Activated T-helper 17 cell treated with anti-CD3 and anti-CD28 coated beads, Interleukin-2, amount 50 U/mL, for 72 hours (primary cell): Measurements from ENCODE around the gene CPZ. TPM values are rescaled to one million over a fixed set of nuclear protein-coding genes. Genes with fewer than 3 reads are reported as not detected.
"Not testable (repeated sequence)": the region's sequence is repeated elsewhere in the genome, so short reads cannot be mapped to it uniquely, and the experiment has no call there.

ENCODE experiments used
- ATAC-seq: fragments of 150-1000 bp; cut with Tn5 transposase; replicated peaks from 2 replicates; pipeline ENCODE4 v1.10.0; 2021; ENCODE audit warnings: mild to moderate bottlenecking, moderate library complexity
- H3K27ac Mint-ChIP-seq: one replicate; pipeline ENCODE4 v1.8.0; 2022; ENCODE audit warnings: mixed read lengths
- H3K27me3 Mint-ChIP-seq: one replicate; pipeline ENCODE4 v1.8.0; 2022; ENCODE audit warnings: mixed read lengths
- H3K36me3 Mint-ChIP-seq: one replicate; pipeline ENCODE4 v1.8.0; 2022; ENCODE audit warnings: low read depth, mild to moderate bottlenecking, mixed read lengths
- H3K4me1 Mint-ChIP-seq: one replicate; pipeline ENCODE4 v1.8.0; 2022; ENCODE audit warnings: mixed read lengths
- H3K4me3 Mint-ChIP-seq: one replicate; pipeline ENCODE4 v1.8.0; 2022; ENCODE audit warnings: mild to moderate bottlenecking, mixed read lengths
- H3K9me3 Mint-ChIP-seq: one replicate; pipeline ENCODE4 v1.8.0; 2022; ENCODE audit warnings: mixed read lengths
- total RNA-seq, 2 donors: library from RNA; stranded (reverse); gene quantifications; one replicate each; pipeline ENCODE4 v1.2.3, GENCODE V29; 2022

CPZ gene
- total RNA-seq, 2 donors from 2014 or later: not detected

DNA sequence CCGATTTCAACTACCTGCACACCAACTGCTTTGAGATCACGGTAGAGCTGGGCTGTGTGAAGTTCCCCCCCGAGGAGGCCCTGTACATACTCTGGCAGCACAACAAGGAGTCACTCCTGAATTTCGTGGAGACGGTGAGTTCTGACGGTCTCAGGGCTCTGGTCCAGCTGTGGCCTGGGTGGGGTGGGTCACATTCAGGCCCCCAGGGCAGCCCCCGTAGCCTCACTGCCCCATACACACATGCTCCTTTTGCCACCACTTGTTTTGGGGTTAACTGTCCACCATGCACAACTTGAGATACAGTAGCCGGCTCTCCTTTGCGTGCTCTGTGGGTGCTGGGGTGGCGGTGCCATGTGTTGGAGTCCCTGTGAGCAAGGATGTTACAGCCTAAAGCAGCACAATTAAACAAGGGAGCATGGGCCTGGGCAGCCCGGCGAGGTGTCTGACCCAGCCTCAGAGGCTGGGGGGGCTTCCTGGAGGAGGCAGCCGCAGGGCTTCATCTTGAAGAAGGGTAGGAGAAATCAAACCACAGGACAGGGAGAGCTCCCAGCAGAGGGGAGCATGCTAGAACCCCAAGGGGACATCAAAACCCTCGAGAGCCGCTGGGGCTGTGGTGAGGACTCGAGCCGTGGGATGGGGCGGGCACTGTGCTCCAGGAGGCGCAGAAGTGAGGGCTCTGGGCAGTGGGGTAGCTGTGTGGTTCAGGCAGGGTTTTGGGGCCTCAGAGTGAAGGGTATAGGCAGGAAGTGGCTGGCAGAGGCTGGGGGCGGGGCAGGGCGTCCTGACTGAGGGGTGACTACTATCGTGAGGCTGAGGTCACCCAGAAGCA lies 22.0 kb downstream of the CPZ start:
- Mint-ChIP-seq H3K4me1 (no peaks in the 10 kb centered on the region), H3K4me3 (no peak overlapping the region), H3K36me3 (no peaks in the 10 kb centered on the region), H3K27ac (no peak overlapping the region), H3K27me3 (peaks cover 6% of the 10 kb centered on the region), H3K9me3 (no peaks in the 10 kb centered on the region)
- no peak for ATAC-seq

- Mint-ChIP-seq H3K9me3 (no peaks in the 10 kb centered on the region), H3K27me3 (peaks cover 6% of the 10 kb centered on the region), H3K4me3 (no peak overlapping the region), H3K27ac (no peak overlapping the region), H3K36me3 (no peaks in the 10 kb centered on the region), H3K4me1 (no peaks in the 10 kb centered on the region)
- ATAC-seq: no peak
Observed at GRCh38 chr4:8615366-8615765, 22.8 kb downstream of the CPZ start.

DNA sequence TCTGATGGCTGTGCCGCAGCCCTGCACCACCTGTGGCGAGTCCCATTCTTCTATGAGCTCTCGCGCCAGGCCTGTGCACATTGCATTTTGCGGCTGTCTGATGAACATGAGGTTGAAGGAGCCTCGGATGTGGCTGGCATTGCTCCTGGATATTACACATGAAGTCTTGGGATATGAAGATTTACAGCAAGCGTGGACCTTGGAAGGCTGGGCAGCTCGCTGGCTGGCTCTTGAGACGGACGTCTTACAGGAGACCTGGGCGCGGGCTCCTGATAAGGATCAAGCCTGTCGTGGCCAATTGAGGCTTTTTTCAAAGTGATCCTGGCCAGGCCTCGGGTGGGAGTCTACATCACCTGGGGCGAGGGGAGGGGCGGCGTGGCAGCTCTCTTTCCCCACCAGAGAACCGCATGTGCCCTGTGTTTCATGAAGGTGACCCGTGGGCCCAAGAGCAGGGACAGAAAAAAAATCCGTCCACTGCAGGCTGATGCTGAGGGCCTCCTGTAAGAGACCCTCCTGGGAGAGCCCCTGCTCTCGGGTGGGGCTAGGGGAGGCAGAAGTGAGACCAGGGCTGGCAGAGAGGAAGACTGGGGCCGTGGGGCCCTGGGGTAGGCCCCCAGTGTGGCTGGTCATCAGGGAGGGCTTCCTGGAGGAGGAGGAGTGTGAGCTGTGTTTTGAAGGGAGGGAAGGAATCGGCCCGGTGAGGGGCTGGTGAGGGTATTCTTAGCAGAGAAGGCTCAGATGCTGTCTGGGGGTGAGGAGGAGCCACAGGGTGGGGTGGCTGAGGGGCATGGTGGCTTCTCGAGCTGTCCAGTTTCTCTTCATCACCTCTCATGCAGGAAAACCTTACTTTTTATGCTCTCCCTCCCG lies 23.6 kb downstream of the CPZ start:
- H3K27ac Mint-ChIP-seq: no peak overlapping the region
- no peaks in the 10 kb centered on the region for H3K4me1 Mint-ChIP-seq
- ATAC-seq: no peak
- no peaks in the 10 kb centered on the region for H3K36me3 Mint-ChIP-seq
- H3K4me3 Mint-ChIP-seq: no peak overlapping the region
- no peaks in the 10 kb centered on the region for H3K9me3 Mint-ChIP-seq
- H3K27me3 Mint-ChIP-seq: peaks cover 3% of the 10 kb centered on the region

DNA sequence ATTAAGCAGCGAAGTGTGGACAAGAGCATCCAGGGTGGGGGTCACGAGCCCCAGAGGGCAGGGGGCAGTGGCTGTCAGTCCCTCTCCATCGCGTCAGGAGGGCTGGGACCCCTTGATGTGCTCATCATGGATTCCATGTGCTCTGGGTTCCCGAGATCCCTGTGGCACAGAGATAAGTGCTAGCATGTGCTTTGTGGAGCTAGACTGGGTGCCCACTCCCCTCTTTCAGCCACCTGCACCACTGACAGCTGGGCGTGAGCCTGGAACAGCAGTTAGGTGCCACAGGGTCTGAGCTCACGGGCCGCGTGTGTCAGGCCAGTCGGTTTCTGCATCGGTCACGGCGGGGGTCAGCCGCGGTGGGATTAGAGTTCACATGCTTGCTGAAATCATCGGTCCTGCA lies 24.3 kb downstream of the CPZ start:
- Mint-ChIP-seq H3K27ac (no peak overlapping the region), H3K9me3 (no peaks in the 10 kb centered on the region), H3K27me3 (peaks cover 1% of the 10 kb centered on the region), H3K4me1 (no peaks in the 10 kb centered on the region), H3K36me3 (no peaks in the 10 kb centered on the region), H3K4me3 (no peak overlapping the region)
- no peak for ATAC-seq

DNA sequence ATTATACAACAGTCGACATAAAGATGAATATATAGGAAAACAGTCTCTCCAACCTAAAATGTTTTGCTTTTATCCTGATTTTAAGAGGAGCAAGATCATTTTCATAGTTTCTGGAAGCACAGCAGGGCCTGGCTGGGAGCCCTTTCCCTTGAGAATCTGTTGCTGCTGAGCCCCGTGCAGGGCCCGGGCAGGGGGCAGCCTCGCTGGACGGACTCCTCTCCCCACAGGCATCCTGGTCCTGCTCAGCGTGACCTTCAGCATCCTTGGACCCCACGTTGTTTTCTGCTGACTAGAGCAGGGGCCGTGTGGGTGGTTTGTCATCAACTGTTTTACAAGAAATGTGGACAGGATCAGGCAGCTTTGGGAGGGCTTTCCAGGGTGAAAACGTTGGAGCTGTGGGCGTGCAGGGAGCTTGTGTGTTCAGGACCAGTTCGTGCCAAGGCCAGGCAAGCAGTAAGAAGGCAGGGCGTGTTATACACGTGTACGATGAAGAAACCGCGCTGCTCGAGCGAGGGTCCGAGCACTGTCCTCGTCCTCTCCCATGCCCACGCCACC lies 25.0 kb downstream of the CPZ start:
- no peak for ATAC-seq
- Mint-ChIP-seq H3K27ac (no peak overlapping the region), H3K4me1 (no peaks in the 10 kb centered on the region), H3K27me3 (no peaks in the 10 kb centered on the region), H3K36me3 (no peaks in the 10 kb centered on the region), H3K4me3 (no peak overlapping the region), H3K9me3 (no peaks in the 10 kb centered on the region)

DNA sequence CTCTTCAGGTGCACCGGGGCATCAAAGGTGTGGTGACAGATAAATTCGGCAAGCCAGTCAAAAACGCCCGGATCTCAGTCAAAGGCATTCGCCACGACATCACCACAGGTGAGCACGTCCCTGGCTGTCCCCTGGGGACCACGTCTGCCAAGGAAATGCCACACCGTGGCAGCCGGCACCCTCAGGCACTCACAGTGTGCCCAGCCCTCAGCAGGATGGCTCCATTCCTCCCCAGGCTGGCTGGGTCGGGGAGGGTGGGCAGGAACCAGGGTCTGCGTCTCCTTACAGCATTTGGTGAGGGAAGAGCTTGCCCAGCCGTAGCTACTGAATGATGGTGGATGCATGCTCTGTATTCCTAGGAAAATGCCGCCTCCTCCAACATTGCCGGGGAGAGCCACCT lies 25.9 kb downstream of the CPZ start:
- H3K4me3 Mint-ChIP-seq: no peak overlapping the region
- no peak overlapping the region for H3K27ac Mint-ChIP-seq
- H3K36me3 Mint-ChIP-seq: no peaks in the 10 kb centered on the region
- H3K27me3 Mint-ChIP-seq: no peaks in the 10 kb centered on the region
- ATAC-seq: no peak
- no peaks in the 10 kb centered on the region for H3K9me3 Mint-ChIP-seq
- no peaks in the 10 kb centered on the region for H3K4me1 Mint-ChIP-seq

- no peak overlapping the region for H3K27ac Mint-ChIP-seq
- H3K9me3 Mint-ChIP-seq: no peaks in the 10 kb centered on the region
- no peak for ATAC-seq
- H3K27me3 Mint-ChIP-seq: no peaks in the 10 kb centered on the region
- no peaks in the 10 kb centered on the region for H3K4me1 Mint-ChIP-seq
- no peak overlapping the region for H3K4me3 Mint-ChIP-seq
- H3K36me3 Mint-ChIP-seq: no peaks in the 10 kb centered on the region
Observed at GRCh38 chr4:8618961-8619720, 26.6 kb downstream of the CPZ start.

DNA sequence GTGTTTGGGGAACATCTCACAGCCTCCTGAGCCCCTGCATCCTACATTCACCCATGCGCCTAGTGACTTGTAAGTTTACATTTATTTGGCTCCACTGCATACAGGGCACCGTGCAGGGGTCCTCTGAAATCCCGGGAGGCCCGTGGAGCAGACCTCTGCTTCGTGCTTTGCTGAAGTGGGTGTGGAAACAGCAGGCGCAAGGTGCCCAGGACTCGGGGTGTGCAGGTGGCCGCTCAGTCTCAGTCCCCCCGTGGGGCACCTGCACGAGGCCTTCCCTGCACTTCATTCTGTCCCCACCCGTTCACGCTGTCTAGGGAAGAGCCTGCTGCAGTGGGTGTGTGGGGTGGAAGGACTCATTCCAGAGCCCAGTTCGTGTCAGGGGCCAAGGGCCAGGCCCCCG lies 28.6 kb downstream of the CPZ start:
- H3K9me3 Mint-ChIP-seq, H3K4me3 Mint-ChIP-seq: not testable (repeated sequence)
- ATAC-seq: peak; percentile 18

GRCh38 chr4:8624601-8625272 lies 32.2 kb downstream of the CPZ start:
- H3K4me1 Mint-ChIP-seq, H3K36me3 Mint-ChIP-seq, H3K4me3 Mint-ChIP-seq, H3K9me3 Mint-ChIP-seq, H3K27me3 Mint-ChIP-seq, H3K27ac Mint-ChIP-seq: not testable (repeated sequence)
- peak; percentile 41 for ATAC-seq

More for the DNA sequence above, 28.6 kb downstream of the CPZ start:
- H3K36me3 Mint-ChIP-seq, H3K27me3 Mint-ChIP-seq, H3K27ac Mint-ChIP-seq, H3K4me1 Mint-ChIP-seq: not testable (repeated sequence)

- H3K27ac Mint-ChIP-seq, H3K4me1 Mint-ChIP-seq, H3K4me3 Mint-ChIP-seq, H3K27me3 Mint-ChIP-seq, H3K36me3 Mint-ChIP-seq, H3K9me3 Mint-ChIP-seq: not testable (repeated sequence)
- ATAC-seq: peak; percentile 29
Observed at GRCh38 chr4:8630240-8630905, 37.8 kb downstream of the CPZ start.

DNA sequence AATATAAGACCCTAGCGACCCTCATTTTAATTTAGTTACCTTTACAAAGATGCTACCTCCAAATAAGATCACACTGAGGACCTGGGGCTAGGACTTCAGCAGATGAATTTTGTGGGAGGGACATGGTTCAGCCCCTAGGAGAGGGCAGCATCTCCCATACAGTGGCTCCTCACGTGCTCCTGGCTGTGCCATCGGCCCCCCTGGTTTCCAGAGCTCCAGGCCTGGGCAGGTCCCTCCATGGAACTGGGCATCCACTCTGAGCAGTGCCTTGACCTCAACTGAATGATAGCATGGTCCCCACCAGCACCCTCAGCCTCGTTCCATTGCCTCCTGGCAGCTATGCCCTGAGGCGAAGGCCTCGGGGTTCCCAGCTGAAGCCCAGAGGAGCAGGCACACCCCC lies 39.3 kb downstream of the CPZ start:
- not testable (repeated sequence) for H3K27me3 Mint-ChIP-seq, H3K4me3 Mint-ChIP-seq, ATAC-seq

GRCh38 chr4:8634773-8635172 lies 42.2 kb downstream of the CPZ start:
- not testable (repeated sequence) for H3K9me3 Mint-ChIP-seq, H3K27me3 Mint-ChIP-seq, ATAC-seq, H3K4me3 Mint-ChIP-seq, H3K4me1 Mint-ChIP-seq, H3K27ac Mint-ChIP-seq, H3K36me3 Mint-ChIP-seq

More for the DNA sequence above, 39.3 kb downstream of the CPZ start:
- not testable (repeated sequence) for H3K9me3 Mint-ChIP-seq, H3K4me1 Mint-ChIP-seq, H3K27ac Mint-ChIP-seq, H3K36me3 Mint-ChIP-seq

DNA sequence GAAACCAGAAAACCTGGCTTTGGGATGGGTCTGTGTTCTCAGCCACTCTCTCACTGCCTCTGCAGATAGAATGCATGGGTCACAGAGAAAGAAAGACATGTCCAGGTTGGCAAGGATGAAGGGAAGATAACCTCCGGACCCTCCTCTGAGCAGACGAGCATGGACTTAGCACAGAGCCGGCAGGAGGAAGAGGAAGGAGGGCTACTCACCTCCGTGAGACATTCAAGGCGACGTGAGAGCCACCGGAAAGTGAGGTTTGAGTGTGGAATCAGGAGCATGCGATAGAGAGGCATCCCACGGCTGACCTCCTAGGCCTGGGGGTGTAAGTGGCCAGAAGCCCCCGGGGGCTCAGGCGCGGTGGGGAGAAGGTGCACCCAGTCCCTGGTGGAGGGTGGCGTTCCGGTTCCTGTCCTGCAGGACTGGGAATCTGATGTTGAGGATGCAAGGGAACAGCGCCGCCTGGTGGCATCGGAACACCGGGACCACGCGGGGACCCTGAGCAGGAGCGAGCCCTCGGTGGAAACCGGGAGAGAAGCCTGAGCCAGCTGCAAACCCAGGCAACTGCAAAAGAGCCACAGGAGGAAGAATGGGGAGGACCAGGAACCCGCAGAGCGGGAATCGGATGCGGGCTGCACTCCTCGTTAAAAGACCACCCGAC lies 43.5 kb downstream of the CPZ start:
- H3K4me3 Mint-ChIP-seq, H3K27ac Mint-ChIP-seq, H3K4me1 Mint-ChIP-seq, H3K9me3 Mint-ChIP-seq, H3K27me3 Mint-ChIP-seq, H3K36me3 Mint-ChIP-seq: not testable (repeated sequence)
- ATAC-seq: peak; percentile 48
